ENCODE data around the gene TAL1.

TAL1 gene

GRCh38 chr1:47182676-47183235, 49.3 kb downstream of the TAL1 start:
- no peak overlapping the region for H3K4me3 ChIP-seq (replicated peaks in 1 of 2; ENCODE audit: low read depth in 2 of 2, low read length in 2 of 2)
- no peak for TF ChIP-seq CTCF (IDR thresholded peaks at IDR 0.05; ENCODE audit: low read depth, low read length)
- DNase-seq (ENCODE audit: low read depth in 2 of 2), result peak in 1 of 2 donors; percentile 34

- no peak overlapping the region for H3K4me3 ChIP-seq (replicated peaks in 1 of 2; ENCODE audit: low read depth in 2 of 2, low read length in 2 of 2)
- TF ChIP-seq CTCF (IDR thresholded peaks at IDR 0.05; ENCODE audit: low read depth, low read length), result no peak
- peak; percentile 58 to 83 for DNase-seq (ENCODE audit: low read depth in 2 of 2)
Measured at GRCh38 chr1:47181955-47182675, 49.9 kb downstream of the TAL1 start.

- no peak for TF ChIP-seq CTCF (IDR thresholded peaks at IDR 0.05; ENCODE audit: low read depth, low read length)
- DNase-seq (ENCODE audit: low read depth in 2 of 2), result no peak
- no peak overlapping the region for H3K4me3 ChIP-seq (replicated peaks in 1 of 2; ENCODE audit: low read depth in 2 of 2, low read length in 2 of 2)
Measured at GRCh38 chr1:47181095-47181954, 50.7 kb downstream of the TAL1 start.

- DNase-seq (ENCODE audit: low read depth in 2 of 2), result peak in 1 of 2 donors; percentile 34
- no peak for TF ChIP-seq CTCF (IDR thresholded peaks at IDR 0.05; ENCODE audit: low read depth, low read length)
- no peak overlapping the region for H3K4me3 ChIP-seq (replicated peaks in 1 of 2; ENCODE audit: low read depth in 2 of 2, low read length in 2 of 2)
Measured at GRCh38 chr1:47180603-47181094, 51.4 kb downstream of the TAL1 start.

- TF ChIP-seq CTCF (IDR thresholded peaks at IDR 0.05; ENCODE audit: low read depth, low read length), result no peak
- peak overlapping the region in 1 of 2 donors; percentile 54 for H3K4me3 ChIP-seq (replicated peaks in 1 of 2; ENCODE audit: low read depth in 2 of 2, low read length in 2 of 2)
- no peak for DNase-seq (ENCODE audit: low read depth in 2 of 2)
Measured at GRCh38 chr1:47179988-47180563, 51.9 kb downstream of the TAL1 start.
